GM12878 (cell line): Measurements from ENCODE around the gene CAB39L. TPM values are rescaled to one million over a fixed set of nuclear protein-coding genes. Genes with fewer than 3 reads are reported as not detected.

ENCODE experiments used
- ATAC-seq: fragments of 200-7000 bp; cut with Tn5 transposase; 3 replicates; pipeline ENCODE4 v1.9.1; 2020; ENCODE audit warnings: mild to moderate bottlenecking, moderate library complexity
- BruUV-seq: library from RNA; stranded (reverse); fragments of 400-500 nt; replicated peaks from 2 replicates; lab custom pipeline; 2021; lab: Mats Ljungman, UMichigan
- CTCF ChIA-PET: fragments of 300-600 bp; sonication (Branson Sonifier 250); formaldehyde crosslinking; extraction: SDS; loops from one replicate; lab custom pipeline; 2021; ENCODE audit warnings: inconsistent platforms; lab: Yijun Ruan, JAX
- POLR2A ChIA-PET: fragments of 350-600 bp; formaldehyde crosslinking; extraction: SDS; loops from one replicate; lab custom pipeline; 2021; ENCODE audit warnings: inconsistent platforms; lab: Charles Lee
- RAD21 ChIA-PET: fragments of 300-600 bp; sonication (Branson Sonifier 250); formaldehyde crosslinking; loops from one replicate; lab custom pipeline; 2023; ENCODE audit warnings: antibody characterized with exemption; ENCODE audit not compliant: unreplicated experiment; lab: Charles Lee
- SMC1A ChIA-PET: fragments of 300-600 bp; sonication (Branson Sonifier 250); formaldehyde crosslinking; loops from one replicate; lab custom pipeline; 2023; ENCODE audit not compliant: unreplicated experiment, uncharacterized antibody; lab: Charles Lee
- DNase-seq: peaks from one replicate; pipeline ENCODE4 v3.0.0-alpha.2; 2011; ENCODE audit warnings: low read depth, low spot score
- FAIRE-seq: peaks from 3 replicates; lab custom pipeline; 2011; peaks lifted over from hg19 to GRCh38; lab: Jason Lieb, UNC
- H2AFZ ChIP-seq: 2 replicates; pipeline ENCODE4 v1.6.0; 2011; ENCODE audit warnings: low read depth, low read length, control low read depth; ENCODE audit not compliant: control insufficient read depth
- H3K27ac ChIP-seq: 2 replicates; pipeline ENCODE4 v1.5.1; 2011; ENCODE audit warnings: control low read depth; ENCODE audit not compliant: control insufficient read depth, insufficient read depth
- H3K27me3 ChIP-seq, 2 experiments: replicated peaks in 1 of 2; 2 replicates each; pipeline versions ENCODE4 v1.6.0 to v1.6.1; 2011; ENCODE audit warnings: low read length in 1 of 2; ENCODE audit not compliant: control insufficient read depth in 2 of 2, insufficient read depth in 2 of 2
- H3K36me3 ChIP-seq, 2 experiments: 2 replicates each; pipeline ENCODE4 v1.5.1; 2011; ENCODE audit warnings: low read length in 1 of 2; ENCODE audit not compliant: control insufficient read depth in 2 of 2, insufficient read depth in 2 of 2
- H3K4me1 ChIP-seq: 2 replicates; pipeline ENCODE4 v1.6.1; 2011; ENCODE audit warnings: mild to moderate bottlenecking, low read length, moderate library complexity, mixed read lengths; ENCODE audit not compliant: control insufficient read depth, insufficient read depth
- H3K4me2 ChIP-seq: 2 replicates; pipeline ENCODE4 v1.6.0; 2011; ENCODE audit warnings: control low read depth; ENCODE audit not compliant: control insufficient read depth, insufficient read depth
- H3K4me3 ChIP-seq: fragments of 200-600 bp; sonication (generic); 2 replicates; pipeline ENCODE4 v1.5.1; 2016
- H3K79me2 ChIP-seq: 2 replicates; pipeline ENCODE4 v1.6.0; 2011; ENCODE audit warnings: low read length; ENCODE audit not compliant: control insufficient read depth, insufficient read depth
- H3K9ac ChIP-seq: 2 replicates; pipeline ENCODE4 v1.8.0; 2011; ENCODE audit warnings: low read length, control low read depth, mixed read lengths; ENCODE audit not compliant: control insufficient read depth, insufficient read depth
- H3K9me3 ChIP-seq: replicated peaks from 3 replicates; pipeline ENCODE4 v1.5.1; 2011; ENCODE audit warnings: mild to moderate bottlenecking, low read length; ENCODE audit not compliant: control insufficient read depth, insufficient read depth
- H4K20me1 ChIP-seq: 2 replicates; pipeline ENCODE4 v1.6.0; 2011; ENCODE audit not compliant: control insufficient read depth, insufficient read depth
- KLF5 ChIP-seq: fragments of 450-650 bp; IDR thresholded peaks from 2 replicates; pipeline ENCODE4 v1.6.1; 2014; ENCODE audit warnings: mild to moderate bottlenecking; ENCODE audit not compliant: partially characterized antibody
- LARP7 ChIP-seq: fragments of 450-650 bp; IDR thresholded peaks from 2 replicates; pipeline ENCODE4 v1.6.1; 2017; ENCODE audit warnings: mild to moderate bottlenecking
- MYC ChIP-seq: IDR thresholded peaks from 2 replicates; pipeline ENCODE4 v1.6.1; 2011; ENCODE audit warnings: mild to moderate bottlenecking, low read length, moderate library complexity, inconsistent platforms; ENCODE audit not compliant: insufficient read depth, insufficient replicate concordance, insufficient read length, severe bottlenecking
- NFIC ChIP-seq: IDR thresholded peaks from 2 replicates; pipeline ENCODE4 v1.6.1; 2012; ENCODE audit warnings: low read depth, mild to moderate bottlenecking, inconsistent platforms, low read length, moderate library complexity
- SPI1 ChIP-seq: IDR thresholded peaks from 2 replicates; pipeline ENCODE4 v1.6.1; 2011; ENCODE audit warnings: low read depth, mild to moderate bottlenecking, low read length, moderate library complexity, borderline replicate concordance; ENCODE audit not compliant: insufficient read depth
- TAF1 ChIP-seq: IDR thresholded peaks from 2 replicates; pipeline ENCODE4 v1.6.1; 2011; ENCODE audit warnings: mild to moderate bottlenecking, low read depth, low read length, borderline replicate concordance
- ZNF24 ChIP-seq: fragments of 450-650 bp; IDR thresholded peaks from 2 replicates; pipeline ENCODE4 v1.6.1; 2017; ENCODE audit warnings: antibody characterized with exemption, mild to moderate bottlenecking
- WGBS: methylation state at CpG from one replicate; pipeline ENCODE4 v1.1.6; 2016; ENCODE audit warnings: low lambda C conversion rate; ENCODE audit not compliant: insufficient replicate concordance, insufficient coverage; ENCODE audit errors: missing lambda C conversion rate; 5-methylcytosine and 5-hydroxymethylcytosine counted together
- in situ Hi-C: fragments of 300-500 bp; cut with MboI; formaldehyde crosslinking; loops from 9 replicates; pipeline ENCODE4 v1.14.3; 2018; ENCODE audit warnings: mixed read lengths
- intact Hi-C: fragments of 100-400 bp; cut with micrococcal nuclease; formaldehyde crosslinking; loops from one replicate; pipeline ENCODE4 v1.14.2; 2022; ENCODE audit not compliant: unreplicated experiment
- polyA plus RNA-seq, 11 experiments: library from polyadenylated mRNA; depleted of rRNA in 4 of 11; unstranded in 6 of 11; stranded (reverse) in 5 of 11; fragments of >200 nt; fragmentation: Nextera tagmentation in 4 of 11; fragmentation: Illumina TruSeq in 1 of 11; extraction: Ambion mirVana in 4 of 11; extraction: Trizol in 1 of 11; gene quantifications; 1 replicate in 1 of 11; 2 replicates in 10 of 11; pipeline versions ENCODE4 v1.2.1 to v1.2.3, GENCODE V29; 2011 to 2016; ENCODE audit warnings: inconsistent platforms in 2 of 11, missing spikeins in 2 of 11, low read depth in 1 of 11
- total RNA-seq, 4 experiments: library from RNA; depleted of rRNA in 3 of 4; stranded (reverse); fragments of >200 nt in 3 of 4; fragmentation: Illumina TruSeq in 1 of 4; extraction: Trizol in 1 of 4; gene quantifications; 2 replicates each; pipeline versions ENCODE4 v1.2.1 to v1.2.3, GENCODE V29; 2013 to 2021
- TF ChIP-seq, protein P1 (sequence below), 3 experiments: IDR thresholded peaks in 2 of 3; conservative IDR thresholded peaks in 1 of 3; 2 replicates each; pipeline ENCODE4 v1.5.1; 2011; ENCODE audit warnings: low read depth in 3 of 3, low read length in 3 of 3, mild to moderate bottlenecking in 3 of 3, control low read depth in 2 of 3, moderate library complexity in 2 of 3, inconsistent platforms in 1 of 3, mixed read lengths in 1 of 3; ENCODE audit not compliant: control insufficient read depth in 2 of 3, insufficient read depth in 1 of 3; ENCODE audit errors: extremely low read depth in 1 of 3

Gene CAB39L
- total and polyA plus RNA-seq, 10 of the 15 experiments (the other 5 are each of a cell fraction or from before 2014, with no cell fraction given): 0.88 to 3.0 (median 1.7) TPM

DNA sequence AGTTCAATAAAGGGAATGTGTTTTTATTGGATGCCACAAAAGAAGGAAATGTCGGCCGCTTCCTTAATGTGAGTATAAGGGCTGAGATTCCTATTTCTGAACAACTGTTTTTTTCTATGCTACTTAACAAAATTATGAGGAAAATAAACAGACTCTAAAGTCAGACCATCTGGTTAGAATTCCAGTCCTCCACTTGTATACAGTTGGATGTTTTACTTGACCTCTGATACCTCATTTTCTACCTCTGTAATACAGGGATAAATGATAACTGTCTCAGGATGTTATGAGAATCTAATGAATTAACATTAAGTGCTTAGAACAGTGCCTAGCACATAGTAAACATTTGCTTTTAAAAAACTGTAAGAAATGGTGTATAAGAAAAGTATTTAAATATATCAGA is 44.7 kb upstream of the CAB39L start:
- FAIRE-seq (no peak), ATAC-seq (no peak), DNase-seq (no peak)
- Histone ChIP-seq H3K4me2 (no peak overlapping the region), H3K27ac (no peak overlapping the region), H2AFZ (no peak overlapping the region), H4K20me1 (no peaks in the 10 kb centered on the region), H3K36me3 (peaks cover 0 to 24% of the 10 kb centered on the region in 2 experiments; a peak in 2 of 4 replicates), H3K9me3 (no peaks in the 10 kb centered on the region), H3K79me2 (no peaks in the 10 kb centered on the region), H3K4me1 (no peaks in the 10 kb centered on the region), H3K4me3 (no peak overlapping the region), H3K27me3 (no peaks in the 10 kb centered on the region), H3K9ac (no peak overlapping the region)
- ChIA-PET RAD21 (no interaction called here), CTCF (no interaction called here), SMC1A (interaction anchor here (0.6 kb wide), 1 partner anchor 12 kb away, joined by 4 read pairs; no protein-coding TSS in a partner anchor), POLR2A (no interaction called here)
- in situ Hi-C loops (no loop called here), intact Hi-C loops (no loop called here)
- no peak for TF ChIP-seq NFIC
- TF ChIP-seq MYC: no peak
- TF ChIP-seq ZNF24: no peak
- no peak for TF ChIP-seq TAF1
- TF ChIP-seq SPI1: no peak
- TF ChIP-seq KLF5: no peak
- TF ChIP-seq, protein P1, sequence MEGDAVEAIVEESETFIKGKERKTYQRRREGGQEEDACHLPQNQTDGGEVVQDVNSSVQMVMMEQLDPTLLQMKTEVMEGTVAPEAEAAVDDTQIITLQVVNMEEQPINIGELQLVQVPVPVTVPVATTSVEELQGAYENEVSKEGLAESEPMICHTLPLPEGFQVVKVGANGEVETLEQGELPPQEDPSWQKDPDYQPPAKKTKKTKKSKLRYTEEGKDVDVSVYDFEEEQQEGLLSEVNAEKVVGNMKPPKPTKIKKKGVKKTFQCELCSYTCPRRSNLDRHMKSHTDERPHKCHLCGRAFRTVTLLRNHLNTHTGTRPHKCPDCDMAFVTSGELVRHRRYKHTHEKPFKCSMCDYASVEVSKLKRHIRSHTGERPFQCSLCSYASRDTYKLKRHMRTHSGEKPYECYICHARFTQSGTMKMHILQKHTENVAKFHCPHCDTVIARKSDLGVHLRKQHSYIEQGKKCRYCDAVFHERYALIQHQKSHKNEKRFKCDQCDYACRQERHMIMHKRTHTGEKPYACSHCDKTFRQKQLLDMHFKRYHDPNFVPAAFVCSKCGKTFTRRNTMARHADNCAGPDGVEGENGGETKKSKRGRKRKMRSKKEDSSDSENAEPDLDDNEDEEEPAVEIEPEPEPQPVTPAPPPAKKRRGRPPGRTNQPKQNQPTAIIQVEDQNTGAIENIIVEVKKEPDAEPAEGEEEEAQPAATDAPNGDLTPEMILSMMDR (IDR thresholded peaks at IDR 0.05 in 2 of 3, conservative IDR thresholded peaks at IDR 0.05 in 1 of 3; ENCODE audit: control insufficient read depth in 2 of 3, extremely low read depth in 1 of 3, insufficient read depth in 1 of 3, low read depth in 3 of 3, low read length in 3 of 3): no peak
- TF ChIP-seq LARP7: no peak
- no TSS peak for BruUV-seq
- WGBS: 100% methylated on average over 2 of the region's 2 CpGs
